Muscle of leg (tissue), 11 donors: ENCODE measurements around the gene WT1. TPM values are rescaled to one million over a fixed set of nuclear protein-coding genes. Genes with fewer than 3 reads are reported as not detected.
A peak's percentile ranks its signal among the peaks of the same experiment; 100 is the strongest.

Experiments
- DNase-seq: peaks from one replicate; pipeline ENCODE4 v3.0.0; 2013
- H3K27ac ChIP-seq: one replicate; pipeline ENCODE4 v1.5.1; 2013; ENCODE audit warnings: mild to moderate bottlenecking, low read length, control low read depth
- H3K27me3 ChIP-seq: one replicate; pipeline ENCODE4 v1.6.1; 2013; ENCODE audit warnings: low read length; ENCODE audit not compliant: control insufficient read depth, insufficient read depth
- H3K36me3 ChIP-seq: one replicate; pipeline ENCODE4 v1.6.1; 2013; ENCODE audit warnings: low read length; ENCODE audit not compliant: control insufficient read depth, insufficient read depth
- H3K4me1 ChIP-seq: one replicate; pipeline ENCODE4 v1.6.1; 2013; ENCODE audit warnings: low read length; ENCODE audit not compliant: control insufficient read depth, insufficient read depth
- H3K4me3 ChIP-seq: one replicate; pipeline ENCODE4 v1.5.1; 2013; ENCODE audit warnings: low read length, control low read depth
- H3K9me3 ChIP-seq: replicated peaks from 2 replicates; pipeline ENCODE4 v1.6.1; 2013; ENCODE audit warnings: low read depth, low read length; ENCODE audit not compliant: control insufficient read depth
- WGBS: methylation state at CpG from one replicate; pipeline ENCODE4 v1.1.5; 2013; ENCODE audit warnings: missing lambda C conversion rate; ENCODE audit not compliant: insufficient coverage; 5-methylcytosine and 5-hydroxymethylcytosine counted together
- polyA plus RNA-seq, 8 donors: library from polyadenylated mRNA; unstranded; fragments of 120-200 nt; gene quantifications; one replicate each; pipeline versions ENCODE4 v1.2.1 to v1.2.3, GENCODE V29; 2013; ENCODE audit warnings: inconsistent platforms in 1 of 8, low replicate concordance in 1 of 8; ENCODE audit not compliant: insufficient read length in 8 of 8, insufficient read depth in 1 of 8
- total RNA-seq: library from RNA; stranded (reverse); fragments of 120-200 nt; gene quantifications from one replicate; pipeline ENCODE4 v1.2.4, GENCODE V29; 2013

The WT1 gene
- total and polyA plus RNA-seq, 9 donors: 0.23 to 0.47 TPM; not detected in 7

GRCh38 chr11:32341620-32342613 lies 93.4 kb downstream of the WT1 start:
- Histone ChIP-seq H3K9me3 (no peaks in the 10 kb centered on the region), H3K27me3 (peaks cover 2% of the 10 kb centered on the region), H3K36me3 (no peaks in the 10 kb centered on the region), H3K27ac (no peak overlapping the region), H3K4me1 (no peaks in the 10 kb centered on the region), H3K4me3 (no peak overlapping the region)
- WGBS: 21% methylated on average over 2 of the region's 10 CpGs
- peak; percentile 17 for DNase-seq

GRCh38 chr11:32340181-32340580 lies 95.2 kb downstream of the WT1 start:
- no CpG with 5 or more reads among the region's 3 CpGs for WGBS
- no peak overlapping the region for H3K4me3 ChIP-seq
- H3K4me1 ChIP-seq: no peaks in the 10 kb centered on the region
- peaks cover 2% of the 10 kb centered on the region for H3K27me3 ChIP-seq
- H3K36me3 ChIP-seq: no peaks in the 10 kb centered on the region
- H3K9me3 ChIP-seq: no peaks in the 10 kb centered on the region
- DNase-seq: no peak
- H3K27ac ChIP-seq: no peak overlapping the region

Other genes with a start within 250 kb of the WT1 start
- 357 TPM for gene EIF3M, start 148.3 kb upstream of the WT1 start, total RNA-seq
- gene EIF3M, start 148.3 kb upstream of the WT1 start, polyA plus RNA-seq: 100 to 1,000 TPM; 306 to 374 (median 346) TPM